Measurements from ENCODE around the gene FOXL2NB.

FOXL2NB gene

GRCh38 chr3:138964923-138965322, 17.9 kb downstream of the FOXL2NB start:
- H3K27ac ChIP-seq, result no peak overlapping the region
- no peak for TF ChIP-seq ZFX (IDR thresholded peaks at IDR 0.05)
- TF ChIP-seq CTCF (conservative IDR thresholded peaks at IDR 0.05), result no peak

DNA sequence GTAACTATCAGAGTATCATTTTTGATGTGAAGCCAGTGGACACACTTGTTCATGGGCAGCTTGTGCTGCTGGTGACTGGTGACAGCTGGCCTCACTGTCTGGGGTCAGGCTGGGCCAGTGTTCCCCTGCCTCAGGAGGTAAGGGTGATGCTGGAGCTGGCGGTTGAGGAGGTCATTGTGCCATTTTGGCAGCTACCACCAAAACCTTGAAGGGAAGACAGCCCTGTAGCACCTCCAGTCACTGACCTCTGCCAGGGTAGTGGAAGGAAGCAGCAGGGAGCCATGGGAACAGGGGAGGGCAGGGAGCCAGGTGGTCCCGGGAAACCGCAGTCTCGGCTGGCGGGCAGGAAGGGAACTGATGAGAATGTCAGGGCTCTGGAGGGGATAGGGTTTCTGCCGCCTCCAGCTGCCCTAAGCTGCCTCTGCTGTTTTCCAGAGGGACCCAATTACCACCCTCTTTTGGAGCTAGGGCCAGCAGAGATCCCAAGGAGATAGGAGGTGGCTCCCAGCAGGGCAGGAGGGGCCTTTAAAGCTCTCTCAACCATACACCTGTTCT, 24.8 kb downstream of the FOXL2NB start:
- H3K27ac ChIP-seq, result no peak overlapping the region
- TF ChIP-seq CTCF (conservative IDR thresholded peaks at IDR 0.05), result no peak
- TF ChIP-seq ZFX (IDR thresholded peaks at IDR 0.05), result no peak

GRCh38 chr3:138972941-138973340, 25.9 kb downstream of the FOXL2NB start:
- H3K27ac ChIP-seq, result no peak overlapping the region
- no peak for TF ChIP-seq ZFX (IDR thresholded peaks at IDR 0.05)
- no peak for TF ChIP-seq CTCF (conservative IDR thresholded peaks at IDR 0.05)

- TF ChIP-seq ZFX (IDR thresholded peaks at IDR 0.05) (no peak), CTCF (conservative IDR thresholded peaks at IDR 0.05) (no peak)
- H3K27ac ChIP-seq, result no peak overlapping the region
These were observed 27.4 kb downstream of the FOXL2NB start for GRCh38 chr3:138974462-138974861.

- H3K27ac ChIP-seq, result no peak overlapping the region
- TF ChIP-seq CTCF (conservative IDR thresholded peaks at IDR 0.05) (no peak), ZFX (IDR thresholded peaks at IDR 0.05) (no peak)
These were observed 28.3 kb downstream of the FOXL2NB start for GRCh38 chr3:138975351-138975750.

GRCh38 chr3:138976047-138976446, 29.0 kb downstream of the FOXL2NB start:
- TF ChIP-seq ZFX (IDR thresholded peaks at IDR 0.05) (no peak), CTCF (conservative IDR thresholded peaks at IDR 0.05) (no peak)
- no peak overlapping the region for H3K27ac ChIP-seq

- no peak for TF ChIP-seq ZFX (IDR thresholded peaks at IDR 0.05)
- no peak for TF ChIP-seq CTCF (conservative IDR thresholded peaks at IDR 0.05)
- H3K27ac ChIP-seq, result no peak overlapping the region
These were observed 37.8 kb downstream of the FOXL2NB start for GRCh38 chr3:138984816-138985215.

Data from C4-2B (cell line).